Measurements from ENCODE around the gene GPC3. TPM values are rescaled to one million over a fixed set of nuclear protein-coding genes. Genes with fewer than 3 reads are reported as not detected.

The GPC3 gene
- total and polyA plus RNA-seq, 2 of the 4 experiments (the other 2 are of a cell fraction), result not detected

DNA sequence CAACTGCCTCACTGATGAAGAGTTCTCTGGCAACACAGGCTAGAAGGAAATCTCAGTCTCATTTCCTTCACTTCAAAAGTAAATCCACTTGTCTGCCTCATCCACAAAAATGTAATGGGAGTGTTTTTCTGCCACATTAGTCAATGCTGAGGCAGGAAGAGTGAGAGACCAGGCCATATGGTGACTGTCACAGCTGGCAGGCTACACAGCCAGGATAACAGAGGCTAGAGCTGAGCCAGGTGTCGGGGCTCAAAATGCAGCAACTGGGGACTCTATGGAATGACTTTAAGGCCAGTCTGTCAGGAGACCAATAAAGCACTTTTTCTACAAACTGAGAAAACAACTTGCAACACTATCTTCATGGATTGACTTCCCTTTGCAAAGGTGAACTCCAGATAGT is 204.2 kb downstream of the GPC3 start:
- no peak overlapping the region for H2AK9ac ChIP-seq (replicated peaks; ENCODE audit: low read depth, low read length, poor library complexity)
- DNase-seq, result no peak
- H4K91ac ChIP-seq (ENCODE audit: insufficient read depth, low read depth, low read length), result no peak overlapping the region
- H2BK120ac ChIP-seq (ENCODE audit: low read depth, low read length), result no peak overlapping the region
- H2BK5ac ChIP-seq (ENCODE audit: low read depth, low read length, poor library complexity, severe bottlenecking), result no peak overlapping the region
- POLR2A ChIA-PET (ENCODE audit: unreplicated experiment), result no interaction called here
- H3K4ac ChIP-seq (ENCODE audit: low read depth, low read length), result no peak overlapping the region
- H4K5ac ChIP-seq (ENCODE audit: low read depth, low read length), result no peak overlapping the region
- H4K20me1 ChIP-seq (ENCODE audit: insufficient read depth, low read length), result no peaks in the 10 kb centered on the region
- H2BK20ac ChIP-seq (ENCODE audit: low read depth, low read length), result no peak overlapping the region
- H4K8ac ChIP-seq (ENCODE audit: low read depth in 2 of 2, low read length in 2 of 2), result no peak overlapping the region
- H3K14ac ChIP-seq (replicated peaks; ENCODE audit: low read depth, low read length), result no peak overlapping the region
- H2BK15ac ChIP-seq (ENCODE audit: low read depth, low read length), result no peak overlapping the region
- ATAC-seq (ENCODE audit: low read depth), result no peak
- H3K4me3 ChIP-seq (ENCODE audit: insufficient read depth, low read depth, low read length), result no peak overlapping the region
- CTCF ChIA-PET, result interaction anchor here (3.4 kb wide), 1 partner anchor 11 kb away, joined by 15 read pairs; no protein-coding TSS in a partner anchor
- no peak overlapping the region for H3K18ac ChIP-seq (ENCODE audit: low read depth, low read length)
- intact Hi-C loops (cut with micrococcal nuclease) (no loop called here), in situ Hi-C loops (cut with MboI; ENCODE audit: low sequenced_read_pairs) (no loop called here), dilution Hi-C loops (cut with HindIII; ENCODE audit: low sequenced_read_pairs, unreplicated experiment) (no loop called here)
- no TSS peak for BruUV-seq (replicated peaks)
- H3K56ac ChIP-seq (ENCODE audit: extremely low read depth, insufficient read depth, low read length), result no peak overlapping the region
- TF ChIP-seq, protein P1, sequence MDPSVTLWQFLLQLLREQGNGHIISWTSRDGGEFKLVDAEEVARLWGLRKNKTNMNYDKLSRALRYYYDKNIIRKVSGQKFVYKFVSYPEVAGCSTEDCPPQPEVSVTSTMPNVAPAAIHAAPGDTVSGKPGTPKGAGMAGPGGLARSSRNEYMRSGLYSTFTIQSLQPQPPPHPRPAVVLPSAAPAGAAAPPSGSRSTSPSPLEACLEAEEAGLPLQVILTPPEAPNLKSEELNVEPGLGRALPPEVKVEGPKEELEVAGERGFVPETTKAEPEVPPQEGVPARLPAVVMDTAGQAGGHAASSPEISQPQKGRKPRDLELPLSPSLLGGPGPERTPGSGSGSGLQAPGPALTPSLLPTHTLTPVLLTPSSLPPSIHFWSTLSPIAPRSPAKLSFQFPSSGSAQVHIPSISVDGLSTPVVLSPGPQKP (IDR thresholded peaks at IDR 0.05; ENCODE audit: borderline replicate concordance, low read depth, low read length), result no peak
- TF ChIP-seq CEBPB (IDR thresholded peaks at IDR 0.05; ENCODE audit: low read depth, low read length) (no peak), CHD1 (IDR thresholded peaks at IDR 0.05; ENCODE audit: low read depth, low read length) (no peak), MAFK (IDR thresholded peaks at IDR 0.05; ENCODE audit: low read depth, low read length) (no peak), FOS (IDR thresholded peaks at IDR 0.05; ENCODE audit: low read depth, low read length) (no peak), MAZ (IDR thresholded peaks at IDR 0.05; ENCODE audit: borderline replicate concordance, low read depth, low read length) (no peak), RAD21 (IDR thresholded peaks at IDR 0.05; ENCODE audit: low read length) (no peak), NFE2L2 (IDR thresholded peaks at IDR 0.05; ENCODE audit: low read depth, low read length) (no peak), MXI1 (IDR thresholded peaks at IDR 0.05; ENCODE audit: borderline replicate concordance, low read depth, low read length) (no peak)
- TF ChIP-seq, protein P2, sequence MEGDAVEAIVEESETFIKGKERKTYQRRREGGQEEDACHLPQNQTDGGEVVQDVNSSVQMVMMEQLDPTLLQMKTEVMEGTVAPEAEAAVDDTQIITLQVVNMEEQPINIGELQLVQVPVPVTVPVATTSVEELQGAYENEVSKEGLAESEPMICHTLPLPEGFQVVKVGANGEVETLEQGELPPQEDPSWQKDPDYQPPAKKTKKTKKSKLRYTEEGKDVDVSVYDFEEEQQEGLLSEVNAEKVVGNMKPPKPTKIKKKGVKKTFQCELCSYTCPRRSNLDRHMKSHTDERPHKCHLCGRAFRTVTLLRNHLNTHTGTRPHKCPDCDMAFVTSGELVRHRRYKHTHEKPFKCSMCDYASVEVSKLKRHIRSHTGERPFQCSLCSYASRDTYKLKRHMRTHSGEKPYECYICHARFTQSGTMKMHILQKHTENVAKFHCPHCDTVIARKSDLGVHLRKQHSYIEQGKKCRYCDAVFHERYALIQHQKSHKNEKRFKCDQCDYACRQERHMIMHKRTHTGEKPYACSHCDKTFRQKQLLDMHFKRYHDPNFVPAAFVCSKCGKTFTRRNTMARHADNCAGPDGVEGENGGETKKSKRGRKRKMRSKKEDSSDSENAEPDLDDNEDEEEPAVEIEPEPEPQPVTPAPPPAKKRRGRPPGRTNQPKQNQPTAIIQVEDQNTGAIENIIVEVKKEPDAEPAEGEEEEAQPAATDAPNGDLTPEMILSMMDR (conservative IDR thresholded peaks at IDR 0.05; ENCODE audit: low read depth, low read length), result no peak
- H2AK5ac ChIP-seq (ENCODE audit: low read depth, low read length), result no peak overlapping the region
- H3K9me1 ChIP-seq (ENCODE audit: insufficient read depth, low read length), result no peaks in the 10 kb centered on the region
- no peak overlapping the region for H3K4me2 ChIP-seq (ENCODE audit: low read depth, low read length)
- H2AFZ ChIP-seq (replicated peaks; ENCODE audit: low read length, poor library complexity), result no peak overlapping the region
- H3K27ac ChIP-seq (ENCODE audit: insufficient read depth, low read length), result no peak overlapping the region
- WGBS, 2 experiments (ENCODE audit: extremely low coverage in 2 of 2, insufficient read length in 1 of 2), result no CpG with 5 or more reads among the region's 1 CpG
- H3K27me3 ChIP-seq (ENCODE audit: control insufficient read depth, insufficient read depth, low read length), result peaks cover 11% of the 10 kb centered on the region
- H3K79me1 ChIP-seq (ENCODE audit: low read depth in 1 of 2, low read length in 2 of 2), result no peaks in the 10 kb centered on the region
- no peak overlapping the region for H3K9ac ChIP-seq (ENCODE audit: low read depth, low read length)
- no peaks in the 10 kb centered on the region for H3K9me3 ChIP-seq (ENCODE audit: control insufficient read depth, insufficient read depth, low read length)
- no peaks in the 10 kb centered on the region for H3K4me1 ChIP-seq (ENCODE audit: control insufficient read depth, insufficient read depth, low read length)
- H3K23ac ChIP-seq (ENCODE audit: low read depth, low read length), result no peak overlapping the region
- no peaks in the 10 kb centered on the region for H3K36me3 ChIP-seq (ENCODE audit: control insufficient read depth, insufficient read depth, low read length)

Data from IMR-90 (cell line).